Astrocyte (in vitro differentiated cells and primary cell): ENCODE results near the gene LIMK2.

Experiments used
- CTCF ChIP-seq: IDR thresholded peaks from 2 replicates; pipeline ENCODE4 v1.5.1; 2011; ENCODE audit warnings: low read depth, mild to moderate bottlenecking, inconsistent platforms, low read length, moderate library complexity; ENCODE audit not compliant: insufficient read depth
- EZH2 ChIP-seq: IDR thresholded peaks from 2 replicates; pipeline ENCODE4 v1.6.1; 2012; ENCODE audit warnings: mild to moderate bottlenecking, low read length, inconsistent platforms; ENCODE audit not compliant: insufficient read depth

GRCh38 chr22:31238057-31238456, 26.0 kb downstream of the LIMK2 start:
- TF ChIP-seq CTCF (no peak), EZH2 (no peak)
